ENCODE results near the gene SLC43A3. TPM values are rescaled to one million over a fixed set of nuclear protein-coding genes. Genes with fewer than 3 reads are reported as not detected.

Gene SLC43A3
- total RNA-seq, 2 experiments from 2014 or later: 41.3 to 62.1 TPM

DNA sequence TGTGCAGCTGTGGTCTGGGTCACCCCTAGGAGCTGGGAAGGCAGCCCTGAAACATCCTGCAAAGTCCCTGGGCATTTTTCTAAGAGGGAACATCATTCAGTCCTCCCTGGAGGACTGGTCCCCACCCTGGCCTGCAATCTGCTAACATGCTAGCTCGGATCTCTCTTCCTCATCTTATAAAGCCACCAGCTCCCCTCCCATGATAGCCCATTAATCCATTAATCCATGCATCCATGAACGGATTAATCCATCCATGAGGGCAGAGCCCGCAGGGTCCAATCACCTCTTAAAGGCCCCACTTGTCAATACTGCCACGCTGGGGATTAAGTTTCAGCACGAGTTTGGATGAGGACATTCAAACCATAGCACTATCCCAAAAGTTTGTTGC lies 58.1 kb downstream of the SLC43A3 start:
- no peak overlapping the region for H3K27ac ChIP-seq (ENCODE audit: low read depth, low read length, poor library complexity, severe bottlenecking)
- H3K4me3 ChIP-seq (ENCODE audit: low read depth, low read length, poor library complexity, severe bottlenecking): no peak overlapping the region
- H4K20me1 ChIP-seq (ENCODE audit: insufficient read depth, low read length): no peaks in the 10 kb centered on the region
- no peaks in the 10 kb centered on the region for H3K79me2 ChIP-seq (ENCODE audit: insufficient read depth, low read depth, low read length)
- no peak for DNase-seq (ENCODE audit: low spot score)
- H3K9me3 ChIP-seq (ENCODE audit: low read length): no peaks in the 10 kb centered on the region
- H3K36me3 ChIP-seq (ENCODE audit: insufficient read depth, low read length): no peaks in the 10 kb centered on the region
- H2AFZ ChIP-seq (ENCODE audit: low read length): no peak overlapping the region
- no peaks in the 10 kb centered on the region for H3K4me1 ChIP-seq (ENCODE audit: insufficient read depth, low read length, poor library complexity, severe bottlenecking)
- no peaks in the 10 kb centered on the region for H3K9me2 ChIP-seq (ENCODE audit: insufficient read depth, low read length)
- POLR2A ChIA-PET: no interaction called here
- intact Hi-C loops (cut with micrococcal nuclease; ENCODE audit: unreplicated experiment): no loop called here
- H3K4me2 ChIP-seq (ENCODE audit: low read length): no peak overlapping the region
- no TSS peak for BruUV-seq (replicated peaks)
- TF ChIP-seq, protein P1, sequence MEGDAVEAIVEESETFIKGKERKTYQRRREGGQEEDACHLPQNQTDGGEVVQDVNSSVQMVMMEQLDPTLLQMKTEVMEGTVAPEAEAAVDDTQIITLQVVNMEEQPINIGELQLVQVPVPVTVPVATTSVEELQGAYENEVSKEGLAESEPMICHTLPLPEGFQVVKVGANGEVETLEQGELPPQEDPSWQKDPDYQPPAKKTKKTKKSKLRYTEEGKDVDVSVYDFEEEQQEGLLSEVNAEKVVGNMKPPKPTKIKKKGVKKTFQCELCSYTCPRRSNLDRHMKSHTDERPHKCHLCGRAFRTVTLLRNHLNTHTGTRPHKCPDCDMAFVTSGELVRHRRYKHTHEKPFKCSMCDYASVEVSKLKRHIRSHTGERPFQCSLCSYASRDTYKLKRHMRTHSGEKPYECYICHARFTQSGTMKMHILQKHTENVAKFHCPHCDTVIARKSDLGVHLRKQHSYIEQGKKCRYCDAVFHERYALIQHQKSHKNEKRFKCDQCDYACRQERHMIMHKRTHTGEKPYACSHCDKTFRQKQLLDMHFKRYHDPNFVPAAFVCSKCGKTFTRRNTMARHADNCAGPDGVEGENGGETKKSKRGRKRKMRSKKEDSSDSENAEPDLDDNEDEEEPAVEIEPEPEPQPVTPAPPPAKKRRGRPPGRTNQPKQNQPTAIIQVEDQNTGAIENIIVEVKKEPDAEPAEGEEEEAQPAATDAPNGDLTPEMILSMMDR (conservative IDR thresholded peaks at IDR 0.05; ENCODE audit: low read length): no peak
- no peak for TF ChIP-seq EZH2phosphoT487 (IDR thresholded peaks at IDR 0.05; ENCODE audit: borderline replicate concordance, low read depth, low read length)
- CTCF ChIA-PET (ENCODE audit: unreplicated experiment): no interaction called here

DNA sequence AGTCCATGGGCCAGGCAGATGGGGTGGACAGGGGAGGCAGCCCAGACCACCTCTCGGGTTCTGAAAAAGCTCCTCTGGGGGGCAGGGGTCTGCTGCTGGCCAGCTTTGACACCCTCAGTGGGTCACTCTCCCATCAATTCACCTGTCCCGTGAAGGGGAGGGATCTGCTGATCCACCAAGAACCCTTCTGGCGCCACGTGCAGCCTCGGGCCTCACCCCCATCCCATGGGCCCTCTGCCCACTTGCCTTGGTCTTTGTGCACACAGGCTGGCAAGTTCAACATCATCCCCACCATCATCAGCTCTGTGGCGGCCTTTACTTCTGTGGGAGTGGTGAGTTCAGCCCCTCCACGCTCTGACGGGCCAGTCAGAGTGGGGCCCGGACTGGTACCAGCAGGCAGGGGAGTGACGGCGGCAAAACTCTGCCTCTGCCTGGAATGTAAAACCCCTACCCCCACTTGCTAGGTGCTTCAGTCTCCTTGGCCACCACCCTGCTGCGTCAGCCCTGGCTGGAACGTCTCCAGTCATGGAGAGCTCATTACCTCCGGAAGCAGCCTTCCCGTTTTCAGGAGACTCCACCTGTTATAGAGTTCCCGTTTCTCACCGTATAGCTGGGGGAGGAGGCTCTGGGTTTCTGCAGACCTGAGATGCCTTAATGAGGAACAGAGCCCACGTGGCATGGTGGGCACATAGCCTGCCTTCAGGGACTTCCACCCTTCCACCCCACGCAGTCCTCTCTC lies 58.6 kb downstream of the SLC43A3 start:
- Histone ChIP-seq H3K27ac (ENCODE audit: low read depth, low read length, poor library complexity, severe bottlenecking) (no peak overlapping the region), H3K36me3 (ENCODE audit: insufficient read depth, low read length) (no peaks in the 10 kb centered on the region), H2AFZ (ENCODE audit: low read length) (no peak overlapping the region), H3K9me3 (ENCODE audit: low read length) (no peaks in the 10 kb centered on the region), H3K9me2 (ENCODE audit: insufficient read depth, low read length) (no peaks in the 10 kb centered on the region), H4K20me1 (ENCODE audit: insufficient read depth, low read length) (no peaks in the 10 kb centered on the region), H3K4me1 (ENCODE audit: insufficient read depth, low read length, poor library complexity, severe bottlenecking) (no peaks in the 10 kb centered on the region), H3K79me2 (ENCODE audit: insufficient read depth, low read depth, low read length) (no peaks in the 10 kb centered on the region), H3K4me2 (ENCODE audit: low read length) (no peak overlapping the region), H3K4me3 (ENCODE audit: low read depth, low read length, poor library complexity, severe bottlenecking) (no peak overlapping the region)
- POLR2A ChIA-PET: no interaction called here
- TF ChIP-seq, protein P1 (conservative IDR thresholded peaks at IDR 0.05; ENCODE audit: low read length): no peak
- no peak for TF ChIP-seq EZH2phosphoT487 (IDR thresholded peaks at IDR 0.05; ENCODE audit: borderline replicate concordance, low read depth, low read length)
- intact Hi-C loops (cut with micrococcal nuclease; ENCODE audit: unreplicated experiment): no loop called here
- CTCF ChIA-PET (ENCODE audit: unreplicated experiment): no interaction called here
- BruUV-seq (replicated peaks): no TSS peak
- no peak for DNase-seq (ENCODE audit: low spot score)

DNA sequence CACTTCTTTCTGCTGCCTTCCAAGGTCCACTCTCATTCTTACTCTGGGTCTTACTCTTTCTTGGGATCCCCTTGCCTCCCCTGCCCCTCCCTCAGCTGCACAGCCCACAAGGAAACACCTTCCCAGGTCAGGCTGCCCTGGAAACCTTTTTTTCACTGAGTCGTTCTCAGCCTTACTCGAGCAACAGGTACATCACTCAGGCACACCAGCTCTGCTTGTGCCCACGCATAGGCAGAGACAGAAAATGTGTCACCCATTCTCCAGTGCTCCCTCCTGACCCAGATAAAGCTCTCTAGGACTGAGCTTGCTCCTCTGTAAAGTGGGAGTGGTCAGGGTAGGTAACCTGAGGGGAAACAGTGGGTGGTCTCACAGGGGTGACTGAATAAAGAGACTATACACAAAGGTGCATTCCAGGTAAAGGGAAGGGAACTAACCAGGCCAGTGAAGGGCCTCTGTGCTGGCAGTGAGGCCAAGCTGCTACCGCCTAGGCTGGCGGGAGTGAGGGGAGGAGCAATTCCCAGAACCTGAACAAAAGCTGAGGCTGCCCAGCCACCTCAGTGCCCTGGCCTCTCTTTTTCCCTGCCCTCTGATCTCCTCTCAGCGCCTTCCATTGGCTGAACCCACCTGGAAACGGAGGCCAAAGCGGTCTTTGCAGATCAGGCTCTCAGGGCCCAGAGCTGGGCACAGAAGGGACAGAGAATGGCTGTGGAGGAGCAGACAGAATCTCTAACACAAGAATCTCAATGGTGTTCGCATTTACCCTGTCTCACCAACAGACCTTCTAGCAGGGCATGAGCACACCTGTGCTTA lies 61.9 kb downstream of the SLC43A3 start:
- Histone ChIP-seq H2AFZ (ENCODE audit: low read length) (no peak overlapping the region), H4K20me1 (ENCODE audit: insufficient read depth, low read length) (no peaks in the 10 kb centered on the region), H3K4me1 (ENCODE audit: insufficient read depth, low read length, poor library complexity, severe bottlenecking) (no peaks in the 10 kb centered on the region), H3K4me2 (ENCODE audit: low read length) (no peak overlapping the region), H3K9me2 (ENCODE audit: insufficient read depth, low read length) (no peaks in the 10 kb centered on the region), H3K4me3 (ENCODE audit: low read depth, low read length, poor library complexity, severe bottlenecking) (no peak overlapping the region), H3K9me3 (ENCODE audit: low read length) (no peaks in the 10 kb centered on the region), H3K36me3 (ENCODE audit: insufficient read depth, low read length) (no peaks in the 10 kb centered on the region), H3K79me2 (ENCODE audit: insufficient read depth, low read depth, low read length) (no peaks in the 10 kb centered on the region), H3K27ac (ENCODE audit: low read depth, low read length, poor library complexity, severe bottlenecking) (no peak overlapping the region)
- no peak for DNase-seq (ENCODE audit: low spot score)
- ChIA-PET CTCF (ENCODE audit: unreplicated experiment) (interaction anchor here (0.6 kb wide), 1 partner anchor 19 kb away, joined by 6 read pairs; no protein-coding TSS in a partner anchor), POLR2A (no interaction called here)
- BruUV-seq (replicated peaks): no TSS peak
- TF ChIP-seq, protein P1 (conservative IDR thresholded peaks at IDR 0.05; ENCODE audit: low read length): no peak
- no peak for TF ChIP-seq EZH2phosphoT487 (IDR thresholded peaks at IDR 0.05; ENCODE audit: borderline replicate concordance, low read depth, low read length)
- intact Hi-C loops (cut with micrococcal nuclease; ENCODE audit: unreplicated experiment): no loop called here
